K562 (cell line): ENCODE data around the gene KNDC1. TPM values are rescaled to one million over a fixed set of nuclear protein-coding genes. Genes with fewer than 3 reads are reported as not detected.

Source experiments
- GTF2E2 ChIP-seq: fragments of 200-800 bp; sonication (Bioruptor generic); IDR thresholded peaks from 2 replicates; pipeline ENCODE4 v1.6.1; 2016; ENCODE audit warnings: missing genetic modification characterization, missing compliant biosample characterization
- ZNF143 ChIP-seq: sonication (generic); formaldehyde crosslinking; IDR thresholded peaks from 2 replicates; pipeline ENCODE4 v1.9.0; 2022; ENCODE audit warnings: mild to moderate bottlenecking, missing genetic modification reagents
- ZNF57 ChIP-seq: fragments of 450-650 bp; formaldehyde crosslinking; IDR thresholded peaks from 2 replicates; pipeline ENCODE4 v1.4.0; 2020; ENCODE audit warnings: mild to moderate bottlenecking, moderate library complexity
- ZNF583 ChIP-seq: fragments of 250-450 bp; sonication (Bioruptor Pico); IDR thresholded peaks from 2 replicates; pipeline ENCODE4 v1.4.0; 2020
- ZNF696 ChIP-seq: fragments of 250-450 bp; sonication (Bioruptor Pico); conservative IDR thresholded peaks from 2 replicates; pipeline ENCODE4 v1.4.0; 2020; ENCODE audit warnings: mild to moderate bottlenecking, moderate library complexity
- polyA plus RNA-seq, 8 experiments: library from polyadenylated mRNA; depleted of rRNA in 4 of 8; stranded (reverse) in 5 of 8; unstranded in 3 of 8; fragments of >200 nt; fragmentation: Nextera tagmentation in 2 of 8; fragmentation: Illumina TruSeq in 1 of 8; extraction: Ambion mirVana in 2 of 8; extraction: Trizol in 1 of 8; gene quantifications; 2 replicates each; pipeline versions ENCODE4 v1.2.1 to v1.2.3, GENCODE V29; 2011 to 2014; ENCODE audit warnings: inconsistent platforms in 1 of 8, missing spikeins in 1 of 8
- total RNA-seq, 7 experiments: library from RNA; depleted of rRNA in 6 of 7; stranded (reverse); fragments of >200 nt in 6 of 7; fragmentation: Illumina TruSeq in 2 of 7; extraction: Trizol in 2 of 7; gene quantifications; 2 replicates each; pipeline versions ENCODE4 v1.2.1 to v1.2.3, GENCODE V29; 2011 to 2021; ENCODE audit warnings: low replicate concordance in 1 of 7
- TF ChIP-seq, protein P1 (sequence below): sonication (generic); formaldehyde crosslinking; IDR thresholded peaks from 2 replicates; pipeline ENCODE4 v1.8.1; 2023; ENCODE audit warnings: missing genetic modification reagents, mild to moderate bottlenecking, borderline replicate concordance
- TF ChIP-seq, protein P2 (sequence below): fragments of 450-650 bp; IDR thresholded peaks from 2 replicates; pipeline ENCODE4 v1.6.1; 2017; ENCODE audit warnings: mild to moderate bottlenecking, moderate library complexity
- TF ChIP-seq, protein P3 (sequence below): IDR thresholded peaks from 3 replicates; pipeline ENCODE4 v1.6.1; 2011; ENCODE audit warnings: borderline replicate concordance, mild to moderate bottlenecking; ENCODE audit not compliant: insufficient read length, insufficient read depth
- TF ChIP-seq, protein P4 (sequence below): sonication (generic); formaldehyde crosslinking; IDR thresholded peaks from 2 replicates; pipeline ENCODE4 v1.5.0; 2020; ENCODE audit warnings: missing genetic modification reagents
- TF ChIP-seq, protein P5 (sequence below), 2 experiments: fragments of 450-650 bp in 1 of 2; sonication (generic) in 1 of 2; formaldehyde crosslinking in 1 of 2; IDR thresholded peaks; 2 replicates each; pipeline versions ENCODE4 v1.7.1 to v1.9.0; 2016 to 2022; ENCODE audit warnings: inconsistent platforms in 1 of 2, mild to moderate bottlenecking in 1 of 2, missing genetic modification reagents in 1 of 2

KNDC1 gene
- total and polyA plus RNA-seq, 9 of the 15 experiments (the other 6 are each of a cell fraction or from before 2014, with no cell fraction given) = 0.07 to 0.26 (median 0.11) TPM; not detected in 6

DNA sequence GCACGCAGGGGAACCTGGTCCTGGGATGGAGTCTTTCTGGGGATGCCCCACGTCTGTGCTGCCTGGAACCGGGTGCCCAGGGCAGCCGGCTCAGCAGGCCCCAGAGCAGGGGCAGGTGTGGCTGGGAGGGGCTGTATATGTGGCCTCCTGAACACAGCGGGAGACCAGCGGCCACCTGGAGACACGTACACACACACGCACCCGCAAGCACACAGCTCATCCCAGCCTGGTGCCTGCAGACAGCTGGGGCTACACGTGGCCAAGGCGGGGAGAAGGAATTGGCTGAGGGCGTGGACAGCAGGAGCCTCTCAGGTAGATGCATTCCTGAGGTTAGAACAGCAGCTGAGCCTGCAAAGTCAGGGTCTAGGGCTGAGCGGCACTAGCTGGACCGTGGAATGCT, 102.7 kb downstream of the KNDC1 start (continued):
- TF ChIP-seq, protein P1, sequence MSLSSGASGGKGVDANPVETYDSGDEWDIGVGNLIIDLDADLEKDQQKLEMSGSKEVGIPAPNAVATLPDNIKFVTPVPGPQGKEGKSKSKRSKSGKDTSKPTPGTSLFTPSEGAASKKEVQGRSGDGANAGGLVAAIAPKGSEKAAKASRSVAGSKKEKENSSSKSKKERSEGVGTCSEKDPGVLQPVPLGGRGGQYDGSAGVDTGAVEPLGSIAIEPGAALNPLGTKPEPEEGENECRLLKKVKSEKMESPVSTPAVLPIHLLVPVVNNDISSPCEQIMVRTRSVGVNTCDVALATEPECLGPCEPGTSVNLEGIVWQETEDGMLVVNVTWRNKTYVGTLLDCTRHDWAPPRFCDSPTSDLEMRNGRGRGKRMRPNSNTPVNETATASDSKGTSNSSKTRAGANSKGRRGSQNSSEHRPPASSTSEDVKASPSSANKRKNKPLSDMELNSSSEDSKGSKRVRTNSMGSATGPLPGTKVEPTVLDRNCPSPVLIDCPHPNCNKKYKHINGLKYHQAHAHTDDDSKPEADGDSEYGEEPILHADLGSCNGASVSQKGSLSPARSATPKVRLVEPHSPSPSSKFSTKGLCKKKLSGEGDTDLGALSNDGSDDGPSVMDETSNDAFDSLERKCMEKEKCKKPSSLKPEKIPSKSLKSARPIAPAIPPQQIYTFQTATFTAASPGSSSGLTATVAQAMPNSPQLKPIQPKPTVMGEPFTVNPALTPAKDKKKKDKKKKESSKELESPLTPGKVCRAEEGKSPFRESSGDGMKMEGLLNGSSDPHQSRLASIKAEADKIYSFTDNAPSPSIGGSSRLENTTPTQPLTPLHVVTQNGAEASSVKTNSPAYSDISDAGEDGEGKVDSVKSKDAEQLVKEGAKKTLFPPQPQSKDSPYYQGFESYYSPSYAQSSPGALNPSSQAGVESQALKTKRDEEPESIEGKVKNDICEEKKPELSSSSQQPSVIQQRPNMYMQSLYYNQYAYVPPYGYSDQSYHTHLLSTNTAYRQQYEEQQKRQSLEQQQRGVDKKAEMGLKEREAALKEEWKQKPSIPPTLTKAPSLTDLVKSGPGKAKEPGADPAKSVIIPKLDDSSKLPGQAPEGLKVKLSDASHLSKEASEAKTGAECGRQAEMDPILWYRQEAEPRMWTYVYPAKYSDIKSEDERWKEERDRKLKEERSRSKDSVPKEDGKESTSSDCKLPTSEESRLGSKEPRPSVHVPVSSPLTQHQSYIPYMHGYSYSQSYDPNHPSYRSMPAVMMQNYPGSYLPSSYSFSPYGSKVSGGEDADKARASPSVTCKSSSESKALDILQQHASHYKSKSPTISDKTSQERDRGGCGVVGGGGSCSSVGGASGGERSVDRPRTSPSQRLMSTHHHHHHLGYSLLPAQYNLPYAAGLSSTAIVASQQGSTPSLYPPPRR = no peak
- TF ChIP-seq ZNF583 (no peak), ZNF696 (CRISPR knock-in tag) (no peak), ZNF57 (CRISPR knock-in tag) (no peak), GTF2E2 (tag) (no peak), ZNF143 (CRISPR knock-in tag) (no peak)
- TF ChIP-seq, protein P2, sequence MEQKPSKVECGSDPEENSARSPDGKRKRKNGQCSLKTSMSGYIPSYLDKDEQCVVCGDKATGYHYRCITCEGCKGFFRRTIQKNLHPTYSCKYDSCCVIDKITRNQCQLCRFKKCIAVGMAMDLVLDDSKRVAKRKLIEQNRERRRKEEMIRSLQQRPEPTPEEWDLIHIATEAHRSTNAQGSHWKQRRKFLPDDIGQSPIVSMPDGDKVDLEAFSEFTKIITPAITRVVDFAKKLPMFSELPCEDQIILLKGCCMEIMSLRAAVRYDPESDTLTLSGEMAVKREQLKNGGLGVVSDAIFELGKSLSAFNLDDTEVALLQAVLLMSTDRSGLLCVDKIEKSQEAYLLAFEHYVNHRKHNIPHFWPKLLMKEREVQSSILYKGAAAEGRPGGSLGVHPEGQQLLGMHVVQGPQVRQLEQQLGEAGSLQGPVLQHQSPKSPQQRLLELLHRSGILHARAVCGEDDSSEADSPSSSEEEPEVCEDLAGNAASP = no peak
- TF ChIP-seq, protein P3, sequence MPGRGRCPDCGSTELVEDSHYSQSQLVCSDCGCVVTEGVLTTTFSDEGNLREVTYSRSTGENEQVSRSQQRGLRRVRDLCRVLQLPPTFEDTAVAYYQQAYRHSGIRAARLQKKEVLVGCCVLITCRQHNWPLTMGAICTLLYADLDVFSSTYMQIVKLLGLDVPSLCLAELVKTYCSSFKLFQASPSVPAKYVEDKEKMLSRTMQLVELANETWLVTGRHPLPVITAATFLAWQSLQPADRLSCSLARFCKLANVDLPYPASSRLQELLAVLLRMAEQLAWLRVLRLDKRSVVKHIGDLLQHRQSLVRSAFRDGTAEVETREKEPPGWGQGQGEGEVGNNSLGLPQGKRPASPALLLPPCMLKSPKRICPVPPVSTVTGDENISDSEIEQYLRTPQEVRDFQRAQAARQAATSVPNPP = no peak
- TF ChIP-seq, protein P4, sequence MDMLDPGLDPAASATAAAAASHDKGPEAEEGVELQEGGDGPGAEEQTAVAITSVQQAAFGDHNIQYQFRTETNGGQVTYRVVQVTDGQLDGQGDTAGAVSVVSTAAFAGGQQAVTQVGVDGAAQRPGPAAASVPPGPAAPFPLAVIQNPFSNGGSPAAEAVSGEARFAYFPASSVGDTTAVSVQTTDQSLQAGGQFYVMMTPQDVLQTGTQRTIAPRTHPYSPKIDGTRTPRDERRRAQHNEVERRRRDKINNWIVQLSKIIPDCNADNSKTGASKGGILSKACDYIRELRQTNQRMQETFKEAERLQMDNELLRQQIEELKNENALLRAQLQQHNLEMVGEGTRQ (CRISPR knock-in tag) = no peak
- TF ChIP-seq, protein P5, sequence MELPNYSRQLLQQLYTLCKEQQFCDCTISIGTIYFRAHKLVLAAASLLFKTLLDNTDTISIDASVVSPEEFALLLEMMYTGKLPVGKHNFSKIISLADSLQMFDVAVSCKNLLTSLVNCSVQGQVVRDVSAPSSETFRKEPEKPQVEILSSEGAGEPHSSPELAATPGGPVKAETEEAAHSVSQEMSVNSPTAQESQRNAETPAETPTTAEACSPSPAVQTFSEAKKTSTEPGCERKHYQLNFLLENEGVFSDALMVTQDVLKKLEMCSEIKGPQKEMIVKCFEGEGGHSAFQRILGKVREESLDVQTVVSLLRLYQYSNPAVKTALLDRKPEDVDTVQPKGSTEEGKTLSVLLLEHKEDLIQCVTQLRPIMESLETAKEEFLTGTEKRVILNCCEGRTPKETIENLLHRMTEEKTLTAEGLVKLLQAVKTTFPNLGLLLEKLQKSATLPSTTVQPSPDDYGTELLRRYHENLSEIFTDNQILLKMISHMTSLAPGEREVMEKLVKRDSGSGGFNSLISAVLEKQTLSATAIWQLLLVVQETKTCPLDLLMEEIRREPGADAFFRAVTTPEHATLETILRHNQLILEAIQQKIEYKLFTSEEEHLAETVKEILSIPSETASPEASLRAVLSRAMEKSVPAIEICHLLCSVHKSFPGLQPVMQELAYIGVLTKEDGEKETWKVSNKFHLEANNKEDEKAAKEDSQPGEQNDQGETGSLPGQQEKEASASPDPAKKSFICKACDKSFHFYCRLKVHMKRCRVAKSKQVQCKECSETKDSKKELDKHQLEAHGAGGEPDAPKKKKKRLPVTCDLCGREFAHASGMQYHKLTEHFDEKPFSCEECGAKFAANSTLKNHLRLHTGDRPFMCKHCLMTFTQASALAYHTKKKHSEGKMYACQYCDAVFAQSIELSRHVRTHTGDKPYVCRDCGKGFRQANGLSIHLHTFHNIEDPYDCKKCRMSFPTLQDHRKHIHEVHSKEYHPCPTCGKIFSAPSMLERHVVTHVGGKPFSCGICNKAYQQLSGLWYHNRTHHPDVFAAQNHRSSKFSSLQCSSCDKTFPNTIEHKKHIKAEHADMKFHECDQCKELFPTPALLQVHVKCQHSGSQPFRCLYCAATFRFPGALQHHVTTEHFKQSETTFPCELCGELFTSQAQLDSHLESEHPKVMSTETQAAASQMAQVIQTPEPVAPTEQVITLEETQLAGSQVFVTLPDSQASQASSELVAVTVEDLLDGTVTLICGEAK (IDR thresholded peaks at IDR 0.05) = no peak
- TF ChIP-seq, protein P5 (CRISPR knock-in tag; IDR thresholded peaks at IDR 0.05) = no peak
